BLaER1 treated with 17β-estradiol and CSF1 and Interleukin-3, amounts not matched to agents 10 nM and 100 nM (cell line): ENCODE measurements around the gene ZFPM1.

ENCODE experiments used
- H3K27ac ChIP-seq, 11 experiments: shearing (Covaris generic); formaldehyde crosslinking; 2 replicates each; pipeline ENCODE4 v1.8.1; 2022
- H3K27me3 ChIP-seq, 11 experiments: shearing (Covaris generic); formaldehyde crosslinking; 2 replicates each; pipeline ENCODE4 v1.8.1; 2022
- H3K36me3 ChIP-seq, 11 experiments: shearing (Covaris generic); formaldehyde crosslinking; 2 replicates each; pipeline ENCODE4 v1.8.1; 2022
- H3K4me1 ChIP-seq, 10 experiments: shearing (Covaris generic); formaldehyde crosslinking; 2 replicates each; pipeline ENCODE4 v1.8.1; 2022
- H3K4me2 ChIP-seq, 11 experiments: shearing (Covaris generic); formaldehyde crosslinking; 2 replicates each; pipeline ENCODE4 v1.8.1; 2022
- H3K4me3 ChIP-seq, 10 experiments: shearing (Covaris generic); formaldehyde crosslinking; 2 replicates each; pipeline ENCODE4 v1.8.1; 2022
- H3K9ac ChIP-seq, 11 experiments: shearing (Covaris generic); formaldehyde crosslinking; 2 replicates each; pipeline ENCODE4 v1.8.1; 2022
- H3K9me3 ChIP-seq, 11 experiments: shearing (Covaris generic); formaldehyde crosslinking; replicated peaks in 1 of 11; 2 replicates each; pipeline ENCODE4 v1.8.1; 2022
- H4K20me1 ChIP-seq, 11 experiments: shearing (Covaris generic); formaldehyde crosslinking; 2 replicates each; pipeline ENCODE4 v1.8.1; 2022
- Cebpa-rat ChIP-seq, 11 experiments: shearing (Covaris generic); IDR thresholded peaks; 2 replicates each; pipeline ENCODE4 v1.8.1; 2022

The ZFPM1 gene

GRCh38 chr16:88530858-88531203, 77.8 kb downstream of the ZFPM1 start:
- peaks cover 26 to 93% (median 78%) of the 10 kb centered on the region in 10 experiments for H3K4me1 ChIP-seq
- H3K9me3 ChIP-seq = no peaks in the 10 kb centered on the region
- H3K4me2 ChIP-seq = peak overlapping the region; percentile 7 to 98 (median 78); a peak in 21 of 22 replicates
- H3K9ac ChIP-seq = peak overlapping the region in 9 of 11 experiments; percentile 16 to 64 (median 53); a peak in 12 of 22 replicates
- peaks cover 0 to 15% (median 0%) of the 10 kb centered on the region in 11 experiments; a peak in 8 of 22 replicates for H3K36me3 ChIP-seq
- H3K4me3 ChIP-seq = peak overlapping the region in 1 of 10 experiments; percentile 25; a peak in 2 of 20 replicates
- peaks cover 0 to 66% (median 22%) of the 10 kb centered on the region in 11 experiments; a peak in 18 of 22 replicates for H4K20me1 ChIP-seq
- peak overlapping the region in 4 of 11 experiments; percentile 44 to 53 (median 50); a peak in 6 of 22 replicates for H3K27ac ChIP-seq
- no peaks in the 10 kb centered on the region for H3K27me3 ChIP-seq
- no peak for TF ChIP-seq Cebpa-rat (IDR thresholded peaks at IDR 0.05)

- Histone ChIP-seq H3K27me3 (no peaks in the 10 kb centered on the region), H3K4me3 (no peak overlapping the region), H3K9ac (peak overlapping the region in 8 of 11 experiments; percentile 19 to 64 (median 55); a peak in 12 of 22 replicates), H3K4me1 (peaks cover 20 to 90% (median 77%) of the 10 kb centered on the region in 10 experiments), H3K4me2 (peak overlapping the region; percentile 7 to 98 (median 78); a peak in 20 of 22 replicates), H3K27ac (peak overlapping the region in 3 of 11 experiments; percentile 44 to 53 (median 51); a peak in 3 of 22 replicates), H4K20me1 (peaks cover 0 to 62% (median 18%) of the 10 kb centered on the region in 11 experiments; a peak in 16 of 22 replicates), H3K36me3 (peaks cover 0 to 15% (median 0%) of the 10 kb centered on the region in 11 experiments; a peak in 8 of 22 replicates), H3K9me3 (no peaks in the 10 kb centered on the region)
- TF ChIP-seq Cebpa-rat (IDR thresholded peaks at IDR 0.05) = no peak
Observed at GRCh38 chr16:88531346-88531745, 78.3 kb downstream of the ZFPM1 start.

- no peak for TF ChIP-seq Cebpa-rat (IDR thresholded peaks at IDR 0.05)
- Histone ChIP-seq H3K4me3 (no peak overlapping the region), H3K9ac (peak overlapping the region in 4 of 11 experiments; percentile 3 to 64 (median 60); a peak in 3 of 22 replicates)
Observed at GRCh38 chr16:88531931-88532433, 78.9 kb downstream of the ZFPM1 start.

GRCh38 chr16:88532434-88533241, 79.6 kb downstream of the ZFPM1 start:
- no peaks in the 10 kb centered on the region for H3K9me3 ChIP-seq
- H3K4me2 ChIP-seq = peak overlapping the region in 7 of 11 experiments; percentile 73 to 98 (median 89); a peak in 12 of 22 replicates
- peak overlapping the region in 2 of 11 experiments; percentile 3 to 64; a peak in 3 of 22 replicates for H3K9ac ChIP-seq
- no peaks in the 10 kb centered on the region for H3K27me3 ChIP-seq
- H3K36me3 ChIP-seq = peaks cover 0 to 15% (median 0%) of the 10 kb centered on the region in 11 experiments; a peak in 8 of 22 replicates
- TF ChIP-seq Cebpa-rat (IDR thresholded peaks at IDR 0.05) = no peak
- peaks cover 0 to 55% (median 14%) of the 10 kb centered on the region in 11 experiments; a peak in 15 of 22 replicates for H4K20me1 ChIP-seq
- no peak overlapping the region for H3K27ac ChIP-seq
- no peak overlapping the region for H3K4me3 ChIP-seq
- H3K4me1 ChIP-seq = peaks cover 18 to 80% (median 67%) of the 10 kb centered on the region in 10 experiments

More at GRCh38 chr16:88531931-88532433, 78.9 kb downstream of the ZFPM1 start:
- Histone ChIP-seq H4K20me1 (peaks cover 0 to 57% (median 13%) of the 10 kb centered on the region in 11 experiments; a peak in 16 of 22 replicates), H3K36me3 (peaks cover 0 to 15% (median 0%) of the 10 kb centered on the region in 11 experiments; a peak in 8 of 22 replicates), H3K4me1 (peaks cover 18 to 84% (median 73%) of the 10 kb centered on the region in 10 experiments), H3K27ac (no peak overlapping the region), H3K9me3 (no peaks in the 10 kb centered on the region), H3K4me2 (peak overlapping the region in 9 of 11 experiments; percentile 51 to 98 (median 82); a peak in 17 of 22 replicates), H3K27me3 (no peaks in the 10 kb centered on the region)

GRCh38 chr16:88533381-88533917, 80.4 kb downstream of the ZFPM1 start:
- Histone ChIP-seq H3K36me3 (peaks cover 0 to 14% (median 0%) of the 10 kb centered on the region in 11 experiments; a peak in 7 of 22 replicates), H3K4me2 (peak overlapping the region; percentile 76 to 99 (median 93); a peak in 21 of 22 replicates), H3K27me3 (no peaks in the 10 kb centered on the region), H4K20me1 (peaks cover 0 to 53% (median 14%) of the 10 kb centered on the region in 11 experiments; a peak in 14 of 22 replicates), H3K4me3 (peak overlapping the region in 6 of 10 experiments; percentile 73 to 86 (median 80); a peak in 6 of 20 replicates), H3K4me1 (peaks cover 18 to 72% (median 61%) of the 10 kb centered on the region in 10 experiments), H3K9me3 (no peaks in the 10 kb centered on the region), H3K27ac (peak overlapping the region in 8 of 11 experiments; percentile 52 to 98 (median 94); a peak in 10 of 22 replicates), H3K9ac (peak overlapping the region in 6 of 11 experiments; percentile 91 to 98 (median 94); a peak in 7 of 22 replicates)
- no peak for TF ChIP-seq Cebpa-rat (IDR thresholded peaks at IDR 0.05)

DNA sequence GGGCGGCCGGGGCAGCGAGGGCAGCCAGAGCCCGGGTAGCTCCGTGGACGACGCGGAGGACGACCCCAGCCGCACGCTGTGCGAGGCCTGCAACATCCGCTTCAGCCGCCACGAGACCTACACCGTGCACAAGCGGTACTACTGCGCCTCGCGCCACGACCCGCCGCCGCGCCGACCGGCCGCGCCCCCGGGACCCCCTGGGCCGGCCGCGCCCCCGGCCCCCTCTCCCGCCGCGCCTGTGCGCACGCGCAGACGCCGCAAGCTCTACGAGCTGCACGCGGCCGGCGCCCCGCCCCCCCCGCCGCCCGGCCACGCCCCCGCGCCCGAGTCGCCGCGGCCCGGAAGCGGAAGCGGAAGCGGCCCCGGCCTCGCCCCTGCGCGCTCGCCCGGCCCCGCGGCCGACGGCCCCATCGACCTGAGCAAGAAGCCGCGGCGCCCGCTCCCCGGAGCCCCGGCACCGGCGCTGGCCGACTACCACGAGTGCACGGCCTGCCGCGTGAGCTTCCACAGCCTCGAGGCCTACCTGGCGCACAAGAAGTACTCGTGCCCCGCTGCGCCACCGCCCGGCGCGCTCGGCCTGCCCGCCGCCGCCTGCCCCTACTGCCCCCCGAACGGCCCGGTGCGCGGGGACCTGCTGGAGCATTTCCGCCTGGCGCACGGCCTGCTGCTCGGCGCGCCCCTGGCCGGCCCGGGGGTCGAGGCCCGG, 81.0 kb downstream of the ZFPM1 start:
- H3K27me3 ChIP-seq = no peaks in the 10 kb centered on the region
- peak overlapping the region; percentile 90 to 99 (median 96) for H3K4me2 ChIP-seq
- H3K36me3 ChIP-seq = peaks cover 0 to 12% (median 0%) of the 10 kb centered on the region in 11 experiments; a peak in 6 of 22 replicates
- peak overlapping the region; percentile 66 to 86 (median 78) for H3K4me3 ChIP-seq
- TF ChIP-seq Cebpa-rat (IDR thresholded peaks at IDR 0.05) = no peak
- peak overlapping the region; percentile 90 to 98 (median 94) for H3K9ac ChIP-seq
- peak overlapping the region; percentile 89 to 98 (median 94) for H3K27ac ChIP-seq
- H3K9me3 ChIP-seq = no peaks in the 10 kb centered on the region
- H3K4me1 ChIP-seq = peaks cover 18 to 66% (median 57%) of the 10 kb centered on the region in 10 experiments
- peaks cover 0 to 47% (median 14%) of the 10 kb centered on the region in 11 experiments; a peak in 13 of 22 replicates for H4K20me1 ChIP-seq

GRCh38 chr16:88534638-88535190, 81.6 kb downstream of the ZFPM1 start:
- peaks cover 18 to 65% (median 50%) of the 10 kb centered on the region in 10 experiments for H3K4me1 ChIP-seq
- peaks cover 0 to 40% (median 14%) of the 10 kb centered on the region in 11 experiments; a peak in 13 of 22 replicates for H4K20me1 ChIP-seq
- no peak for TF ChIP-seq Cebpa-rat (IDR thresholded peaks at IDR 0.05)
- H3K9ac ChIP-seq = peak overlapping the region; percentile 90 to 98 (median 94)
- H3K4me2 ChIP-seq = peak overlapping the region; percentile 92 to 100 (median 97)
- H3K9me3 ChIP-seq = no peaks in the 10 kb centered on the region
- H3K36me3 ChIP-seq = peaks cover 0 to 11% (median 0%) of the 10 kb centered on the region in 11 experiments; a peak in 5 of 22 replicates
- H3K4me3 ChIP-seq = peak overlapping the region; percentile 66 to 86 (median 78)
- peak overlapping the region; percentile 89 to 98 (median 94) for H3K27ac ChIP-seq
- no peaks in the 10 kb centered on the region for H3K27me3 ChIP-seq
